HL-60 (cell line): Measurements from ENCODE around the gene BTG2.

ENCODE experiments used
- CTCF ChIP-seq: IDR thresholded peaks from one replicate; pipeline ENCODE4 v1.5.1; 2011; ENCODE audit warnings: low read length, control low read depth, inconsistent platforms; ENCODE audit not compliant: insufficient read depth
- GABPA ChIP-seq: IDR thresholded peaks from 2 replicates; pipeline ENCODE4 v1.6.1; 2012; ENCODE audit warnings: low read depth

GRCh38 chr1:203273206-203273868, 32.0 kb upstream of the BTG2 start:
- peak; percentile 77 for TF ChIP-seq CTCF
- no peak for TF ChIP-seq GABPA
